ENCODE measurements around the gene FAM241A.

DNA sequence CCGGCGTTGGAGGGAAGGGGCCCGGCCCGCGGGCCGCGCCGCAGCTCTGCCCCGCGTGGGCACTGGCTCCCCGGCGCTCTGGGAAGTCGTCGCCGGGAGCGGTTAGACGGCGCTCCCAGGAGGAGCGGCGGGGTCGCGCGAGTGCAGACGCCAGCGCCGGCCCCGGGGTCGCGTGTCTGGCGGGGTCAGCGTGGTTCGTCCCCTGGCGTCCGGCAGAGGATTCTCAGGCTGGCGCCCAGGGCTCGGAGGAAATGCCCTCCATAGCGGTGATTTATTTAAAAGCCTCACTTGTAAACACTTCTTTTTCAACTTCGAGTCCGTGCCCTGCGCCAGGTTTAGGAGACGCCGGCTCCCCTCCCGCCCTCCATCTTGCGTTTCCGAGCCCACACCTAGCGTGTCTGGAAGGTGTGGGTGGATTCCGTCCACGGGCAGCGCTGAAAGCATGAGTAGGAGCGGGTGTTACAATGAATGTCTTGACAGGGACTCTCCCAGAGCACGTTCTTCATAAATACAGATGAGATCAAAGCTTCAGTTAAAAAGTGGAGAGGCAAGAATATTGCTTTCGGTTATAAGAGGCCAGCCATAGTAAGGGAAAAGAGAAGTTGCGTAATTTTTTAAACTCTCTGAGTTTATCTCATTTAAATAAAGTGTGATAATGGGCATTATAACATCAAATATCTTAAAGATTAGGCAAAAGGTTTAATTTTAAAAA is 692 bp downstream of the FAM241A start:
- TF ChIP-seq POLR2AphosphoS5 (IDR thresholded peaks at IDR 0.05; ENCODE audit: low read depth, low read length), result no peak
- TF ChIP-seq POLR2A (IDR thresholded peaks at IDR 0.05; ENCODE audit: low read depth, low read length), result no peak
